Measurements from ENCODE around the gene ZBTB32. TPM values are rescaled to one million over a fixed set of nuclear protein-coding genes. Genes with fewer than 3 reads are reported as not detected.
A peak's percentile ranks its signal among the peaks of the same experiment; 100 is the strongest.

The ZBTB32 gene
- total RNA-seq, 2 donors from 2014 or later, result 147 to 192 TPM

GRCh38 chr19:35756377-35757230, 52.2 kb downstream of the ZBTB32 start, which contains the start of gene HSPB6:
Gene HSPB6, minus strand, starts transcription at chr19:35757029. Its CDS starts 21 bp downstream, at chr19:35757008.
- peaks cover 6% of the 10 kb centered on the region for H3K27me3 Mint-ChIP-seq (ENCODE audit: low read depth)
- ATAC-seq (replicated peaks in 1 of 2) (no peak), DNase-seq (no peak)
- H3K36me3 Mint-ChIP-seq (ENCODE audit: insufficient read depth in 2 of 2), result peaks cover 0 to 9% of the 10 kb centered on the region in 2 donors
- peak within 1 kb of the TSS; percentile 82 to 88 for H3K4me3 Mint-ChIP-seq
- H3K4me1 Mint-ChIP-seq (ENCODE audit: low read depth), result peaks cover 41% of the 10 kb centered on the region
- H3K9me3 Mint-ChIP-seq, result no peaks in the 10 kb centered on the region
- H3K27ac Mint-ChIP-seq, result peak within 1 kb of the TSS; percentile 84

- Mint-ChIP-seq H3K4me1 (ENCODE audit: low read depth) (peaks cover 41% of the 10 kb centered on the region), H3K27ac (peak overlapping the region; percentile 75), H3K9me3 (no peaks in the 10 kb centered on the region), H3K27me3 (ENCODE audit: low read depth) (peaks cover 6% of the 10 kb centered on the region), H3K4me3 (peak overlapping the region; percentile 82 to 88), H3K36me3 (ENCODE audit: insufficient read depth in 2 of 2) (peaks cover 3 to 16% of the 10 kb centered on the region in 2 donors)
- DNase-seq (peak; percentile 47 to 62), ATAC-seq (replicated peaks in 1 of 2) (peak; percentile 22)
These were observed 52.9 kb downstream of the ZBTB32 start for GRCh38 chr19:35757231-35757748.

GRCh38 chr19:35757749-35758608, 53.6 kb downstream of the ZBTB32 start, which contains the start of gene PROSER3:
Gene PROSER3, plus strand, starts transcription at chr19:35758176. Its CDS starts 40 bp downstream, at chr19:35758216.
- peaks cover 41% of the 10 kb centered on the region for H3K4me1 Mint-ChIP-seq (ENCODE audit: low read depth)
- DNase-seq (peak; percentile 99), ATAC-seq (replicated peaks in 1 of 2) (peak; percentile 97)
- no peaks in the 10 kb centered on the region for H3K9me3 Mint-ChIP-seq
- H3K4me3 Mint-ChIP-seq, result peak within 1 kb of the TSS; percentile 82 to 88
- H3K27ac Mint-ChIP-seq, result peak within 1 kb of the TSS; percentile 84
- peaks cover 3 to 17% of the 10 kb centered on the region in 2 donors for H3K36me3 Mint-ChIP-seq (ENCODE audit: insufficient read depth in 2 of 2)
- H3K27me3 Mint-ChIP-seq (ENCODE audit: low read depth), result peaks cover 6% of the 10 kb centered on the region

GRCh38 chr19:35759697-35760096, 55.3 kb downstream of the ZBTB32 start:
- H3K36me3 Mint-ChIP-seq (ENCODE audit: insufficient read depth in 2 of 2), result peaks cover 3 to 17% of the 10 kb centered on the region in 2 donors
- peaks cover 6% of the 10 kb centered on the region for H3K27me3 Mint-ChIP-seq (ENCODE audit: low read depth)
- no peak for ATAC-seq (replicated peaks in 1 of 2)
- no peak overlapping the region for H3K27ac Mint-ChIP-seq
- DNase-seq, result no peak
- H3K4me3 Mint-ChIP-seq, result peak overlapping the region; percentile 23 to 82
- no peaks in the 10 kb centered on the region for H3K9me3 Mint-ChIP-seq
- peaks cover 41% of the 10 kb centered on the region for H3K4me1 Mint-ChIP-seq (ENCODE audit: low read depth)

- Mint-ChIP-seq H3K27ac (no peak overlapping the region), H3K4me3 (no peak overlapping the region), H3K9me3 (no peaks in the 10 kb centered on the region), H3K4me1 (ENCODE audit: low read depth) (peaks cover 34% of the 10 kb centered on the region), H3K27me3 (ENCODE audit: low read depth) (peaks cover 6% of the 10 kb centered on the region), H3K36me3 (ENCODE audit: insufficient read depth in 2 of 2) (peaks cover 3 to 20% of the 10 kb centered on the region in 2 donors)
- DNase-seq, result no peak
- no peak for ATAC-seq (replicated peaks in 1 of 2)
These were observed 56.5 kb downstream of the ZBTB32 start for GRCh38 chr19:35760711-35761349.

GRCh38 chr19:35764432-35765315, 60.3 kb downstream of the ZBTB32 start:
- H3K4me1 Mint-ChIP-seq (ENCODE audit: low read depth), result peaks cover 8% of the 10 kb centered on the region
- no peaks in the 10 kb centered on the region for H3K27me3 Mint-ChIP-seq (ENCODE audit: low read depth)
- no peaks in the 10 kb centered on the region for H3K9me3 Mint-ChIP-seq
- no peak for ATAC-seq (replicated peaks in 1 of 2)
- no peak overlapping the region for H3K4me3 Mint-ChIP-seq
- H3K36me3 Mint-ChIP-seq (ENCODE audit: insufficient read depth in 2 of 2), result peaks cover 7 to 23% of the 10 kb centered on the region in 2 donors
- no peak for DNase-seq
- H3K27ac Mint-ChIP-seq, result no peak overlapping the region

Other genes with a start within 250 kb of the ZBTB32 start
- gene KRTDAP, start 214.1 kb upstream of the ZBTB32 start, total RNA-seq, result not detected
- 1 to 10 TPM; 3.7 to 7.5 TPM for gene DMKN, start 190.9 kb upstream of the ZBTB32 start, total RNA-seq
- under 1 TPM in 1 of 2 donors, not detected in 1; 0.21 TPM for gene SBSN, start 176.2 kb upstream of the ZBTB32 start, total RNA-seq
- gene GAPDHS, start 171.1 kb upstream of the ZBTB32 start, total RNA-seq, result not detected
- gene TMEM147, start 158.9 kb upstream of the ZBTB32 start, total RNA-seq, result 10 to 100 TPM; 79.0 to 87.8 TPM
- not detected for gene ATP4A, start 140.9 kb upstream of the ZBTB32 start, total RNA-seq
- not detected for gene PMIS2, start 118.4 kb upstream of the ZBTB32 start, total RNA-seq
- 10 to 100 TPM; 39.2 to 55.3 TPM for gene HAUS5, start 91.8 kb upstream of the ZBTB32 start, total RNA-seq
- gene RBM42, start 75.5 kb upstream of the ZBTB32 start, total RNA-seq, result 100 to 1,000 TPM; 105 to 130 TPM
- 1 to 10 TPM; 1.7 to 2.5 TPM for gene ETV2, start 62.8 kb upstream of the ZBTB32 start, total RNA-seq
- gene COX6B1, start 56.2 kb upstream of the ZBTB32 start, total RNA-seq, result 100 to 1,000 TPM; 277 to 288 TPM
- under 1 TPM; 0.86 to 0.93 TPM for gene UPK1A, start 38.0 kb upstream of the ZBTB32 start, total RNA-seq
- 10 to 100 TPM; 63.0 to 71.5 TPM for gene KMT2B, start 13.4 kb downstream of the ZBTB32 start, total RNA-seq
- 100 to 1,000 TPM; 253 to 274 TPM for gene IGFLR1, start 37.9 kb downstream of the ZBTB32 start, total RNA-seq
- 10 to 100 TPM; 71.0 to 83.6 TPM for gene U2AF1L4, start 40.9 kb downstream of the ZBTB32 start, total RNA-seq
- gene PSENEN, start 41.1 kb downstream of the ZBTB32 start, total RNA-seq, result 10 to 100 TPM; 50.7 to 53.7 TPM
- 10 to 100 TPM; 11.4 to 14.3 TPM for gene LIN37, start 44.0 kb downstream of the ZBTB32 start, total RNA-seq
- gene HSPB6, start 52.5 kb downstream of the ZBTB32 start, total RNA-seq, result 1 to 10 TPM; 1.4 to 2.4 TPM
- gene PROSER3, start 53.6 kb downstream of the ZBTB32 start, total RNA-seq, result 10 to 100 TPM; 38.9 to 47.8 TPM
- gene ARHGAP33, start 71.0 kb downstream of the ZBTB32 start, total RNA-seq, result 10 to 100 TPM; 66.8 to 86.0 TPM
- not detected for gene PRODH2, start 108.3 kb downstream of the ZBTB32 start, total RNA-seq
- gene NPHS1, start 147.9 kb downstream of the ZBTB32 start, total RNA-seq, result under 1 TPM; 0.22 to 0.74 TPM
- gene KIRREL2, start 152.4 kb downstream of the ZBTB32 start, total RNA-seq, result 1 to 10 TPM; 3.0 to 5.6 TPM
- 1 to 10 TPM; 2.4 to 7.7 TPM for gene APLP1, start 164.0 kb downstream of the ZBTB32 start, total RNA-seq
- gene NFKBID, start 196.0 kb downstream of the ZBTB32 start, total RNA-seq, result 10 to 100 TPM; 51.5 to 63.1 TPM
- gene HCST, start 198.0 kb downstream of the ZBTB32 start, total RNA-seq, result 10 to 100 TPM; 56.1 to 71.9 TPM
- gene TYROBP, start 203.7 kb downstream of the ZBTB32 start, total RNA-seq, result 1 to 10 TPM in 1 of 2 donors, not detected in 1; 1.3 TPM
- gene LRFN3, start 231.8 kb downstream of the ZBTB32 start, total RNA-seq, result 1 to 10 TPM; 6.4 to 8.5 TPM